ENCODE data around the gene CRABP1.

CRABP1 gene

GRCh38 chr15:78342021-78342420, 1.9 kb downstream of the CRABP1 start:
- in situ Hi-C loops (cut with MboI; ENCODE audit: low pct_unique_long_range_greater_than_20kb, low sequenced_read_pairs, unreplicated experiment), result no loop called here

GRCh38 chr15:78343276-78344060, 3.3 kb downstream of the CRABP1 start:
- TF ChIP-seq CTCF (IDR thresholded peaks at IDR 0.05; ENCODE audit: extremely low read depth, insufficient read depth, missing control alignments), result no peak
- in situ Hi-C loops (cut with MboI; ENCODE audit: low pct_unique_long_range_greater_than_20kb, low sequenced_read_pairs, unreplicated experiment), result no loop called here
- no peak for DNase-seq (ENCODE audit: low spot score)

More at GRCh38 chr15:78342021-78342420, 1.9 kb downstream of the CRABP1 start:
- TF ChIP-seq CTCF (IDR thresholded peaks at IDR 0.05; ENCODE audit: extremely low read depth, insufficient read depth, missing control alignments), result no peak
- no peak for DNase-seq (ENCODE audit: low spot score)

GRCh38 chr15:78345396-78346125, 5.4 kb downstream of the CRABP1 start:
- in situ Hi-C loops (cut with MboI; ENCODE audit: low pct_unique_long_range_greater_than_20kb, low sequenced_read_pairs, unreplicated experiment), result no loop called here
- no peak for TF ChIP-seq CTCF (IDR thresholded peaks at IDR 0.05; ENCODE audit: extremely low read depth, insufficient read depth, missing control alignments)
- no peak for DNase-seq (ENCODE audit: low spot score)

GRCh38 chr15:78347586-78348543, 7.7 kb downstream of the CRABP1 start:
- DNase-seq (ENCODE audit: low spot score), result no peak
- in situ Hi-C loops (cut with MboI; ENCODE audit: low pct_unique_long_range_greater_than_20kb, low sequenced_read_pairs, unreplicated experiment), result no loop called here
- no peak for TF ChIP-seq CTCF (IDR thresholded peaks at IDR 0.05; ENCODE audit: extremely low read depth, insufficient read depth, missing control alignments)

- in situ Hi-C loops (cut with MboI; ENCODE audit: low pct_unique_long_range_greater_than_20kb, low sequenced_read_pairs, unreplicated experiment), result no loop called here
- no peak for DNase-seq (ENCODE audit: low spot score)
- no peak for TF ChIP-seq CTCF (IDR thresholded peaks at IDR 0.05; ENCODE audit: extremely low read depth, insufficient read depth, missing control alignments)
Measured at GRCh38 chr15:78350058-78350457, 9.9 kb downstream of the CRABP1 start.

- in situ Hi-C loops (cut with MboI; ENCODE audit: low pct_unique_long_range_greater_than_20kb, low sequenced_read_pairs, unreplicated experiment), result no loop called here
- no peak for TF ChIP-seq CTCF (IDR thresholded peaks at IDR 0.05; ENCODE audit: extremely low read depth, insufficient read depth, missing control alignments)
- no peak for DNase-seq (ENCODE audit: low spot score)
Measured at GRCh38 chr15:78351539-78351938, 11.4 kb downstream of the CRABP1 start.
